Activated CD4-positive, alpha-beta T cell treated with anti-CD3 and anti-CD28 coated beads for 36 hours (primary cell): ENCODE results near the gene KLHL6. TPM values are rescaled to one million over a fixed set of nuclear protein-coding genes. Genes with fewer than 3 reads are reported as not detected.
"Not testable (repeated sequence)": the region's sequence is repeated elsewhere in the genome, so short reads cannot be mapped to it uniquely, and the experiment has no call there.

ENCODE experiments used
- ATAC-seq: fragments of 200-7000 bp; cut with Tn5 transposase; one replicate; pipeline ENCODE4 v1.10.0; 2021; ENCODE audit warnings: mild to moderate bottlenecking, moderate library complexity
- CTCF ChIA-PET: fragments of 350-600 bp; sonication (Branson Sonifier 250); formaldehyde crosslinking; loops from one replicate; lab custom pipeline; 2021; ENCODE audit warnings: antibody characterized with exemption; lab: Charles Lee
- POLR2A ChIA-PET: fragments of 350-600 bp; sonication (Branson Sonifier 250); formaldehyde crosslinking; loops from one replicate; lab custom pipeline; 2021; ENCODE audit warnings: antibody characterized with exemption, inconsistent platforms; lab: Charles Lee
- DNase-seq: peaks from one replicate; pipeline ENCODE4 v3.0.0-alpha.2; 2020
- H3K27ac Mint-ChIP-seq: one replicate; pipeline ENCODE4 v1.8.0; 2021; ENCODE audit warnings: mixed read lengths
- H3K27me3 Mint-ChIP-seq: one replicate; pipeline ENCODE4 v1.8.0; 2021; ENCODE audit warnings: mixed read lengths
- H3K36me3 Mint-ChIP-seq: one replicate; pipeline ENCODE4 v1.8.0; 2021; ENCODE audit warnings: low read depth, mixed read lengths
- H3K4me1 Mint-ChIP-seq: one replicate; pipeline ENCODE4 v1.8.0; 2021; ENCODE audit warnings: mixed read lengths
- H3K4me3 Mint-ChIP-seq: one replicate; pipeline ENCODE4 v1.8.0; 2021; ENCODE audit warnings: mild to moderate bottlenecking, moderate library complexity, mixed read lengths
- H3K9me3 Mint-ChIP-seq: one replicate; pipeline ENCODE4 v1.8.0; 2021; ENCODE audit warnings: low read depth, mixed read lengths
- intact Hi-C, 2 experiments: fragments of 100-400 bp; cut with DNase I in 1 of 2; cut with micrococcal nuclease in 1 of 2; formaldehyde crosslinking; loops; one replicate each; pipeline versions ENCODE4 v1.14.2 to v1.15.1; 2022 to 2024; cut with DNase I, micrococcal nuclease
- total RNA-seq, 2 experiments: library from RNA; stranded (reverse); gene quantifications; one replicate each; pipeline ENCODE4 v1.2.3, GENCODE V29; 2021

KLHL6 gene
- total RNA-seq, 2 experiments from 2014 or later = 62.8 to 64.7 TPM

GRCh38 chr3:183583331-183584245 is 28.1 kb upstream of the KLHL6 start:
- CTCF ChIA-PET = interaction anchor here (0.5 to 0.6 kb wide), 2 partner anchors 14 to 155 kb away, joined by 3 to 4 read pairs; partner anchors contain the start of gene MCF2L2
- peaks cover 3% of the 10 kb centered on the region for H3K36me3 Mint-ChIP-seq
- POLR2A ChIA-PET = no interaction called here

GRCh38 chr3:183582161-183582560 is 26.7 kb upstream of the KLHL6 start:
- H3K27ac Mint-ChIP-seq = no peak overlapping the region
- peaks cover 1% of the 10 kb centered on the region for H3K36me3 Mint-ChIP-seq
- intact Hi-C loops = no loop called here
- ChIA-PET POLR2A (no interaction called here), CTCF (interaction anchor here (2.2 kb wide), 1 partner anchor 8 kb away, joined by 10 read pairs; no protein-coding TSS in a partner anchor)
- peaks cover 31% of the 10 kb centered on the region for H3K4me1 Mint-ChIP-seq
- DNase-seq (no peak), ATAC-seq (no peak)
- H3K27me3 Mint-ChIP-seq = no peaks in the 10 kb centered on the region
- no peaks in the 10 kb centered on the region for H3K9me3 Mint-ChIP-seq
- no peak overlapping the region for H3K4me3 Mint-ChIP-seq

More at GRCh38 chr3:183583331-183584245, 28.1 kb upstream of the KLHL6 start:
- H3K4me3 Mint-ChIP-seq = no peak overlapping the region
- H3K27me3 Mint-ChIP-seq = no peaks in the 10 kb centered on the region
- intact Hi-C loops = no loop called here
- no peak for DNase-seq
- ATAC-seq = no peak
- H3K4me1 Mint-ChIP-seq = peaks cover 35% of the 10 kb centered on the region
- no peaks in the 10 kb centered on the region for H3K9me3 Mint-ChIP-seq
- H3K27ac Mint-ChIP-seq = no peak overlapping the region

- Mint-ChIP-seq H3K27me3 (no peaks in the 10 kb centered on the region), H3K4me1 (peaks cover 28% of the 10 kb centered on the region), H3K4me3 (no peak overlapping the region), H3K36me3 (peaks cover 1% of the 10 kb centered on the region), H3K27ac (no peak overlapping the region), H3K9me3 (no peaks in the 10 kb centered on the region)
- DNase-seq (no peak), ATAC-seq (no peak)
- POLR2A ChIA-PET = no interaction called here
- CTCF ChIA-PET = interaction anchor here (2.1 to 2.2 kb wide), 2 partner anchors 8 to 11 kb away, joined by 8 to 10 read pairs; no protein-coding TSS in a partner anchor
- intact Hi-C loops = no loop called here
Observed at GRCh38 chr3:183581496-183582155, 26.1 kb upstream of the KLHL6 start.

- Mint-ChIP-seq H3K27me3 (no peaks in the 10 kb centered on the region), H3K4me1 (peaks cover 26% of the 10 kb centered on the region), H3K36me3 (no peaks in the 10 kb centered on the region), H3K4me3 (no peak overlapping the region), H3K9me3 (no peaks in the 10 kb centered on the region), H3K27ac (no peak overlapping the region)
- CTCF ChIA-PET = interaction anchor here (1.1 to 2.2 kb wide), 3 partner anchors 10 to 396 kb away, joined by 3 to 10 read pairs (median 8); no protein-coding TSS in a partner anchor
- POLR2A ChIA-PET = interaction anchor here (0.6 to 1.0 kb wide), 2 partner anchors 99 to 483 kb away, joined by 5 read pairs; no protein-coding TSS in a partner anchor
- ATAC-seq (no peak), DNase-seq (no peak)
- intact Hi-C loops = no loop called here
Observed at GRCh38 chr3:183579967-183580900, 24.7 kb upstream of the KLHL6 start.

- Mint-ChIP-seq H3K9me3 (no peaks in the 10 kb centered on the region), H3K27me3 (no peaks in the 10 kb centered on the region), H3K36me3 (no peaks in the 10 kb centered on the region), H3K27ac (no peak overlapping the region), H3K4me1 (peaks cover 20% of the 10 kb centered on the region), H3K4me3 (no peak overlapping the region)
- intact Hi-C loops = no loop called here
- ATAC-seq (no peak), DNase-seq (no peak)
- ChIA-PET POLR2A (no interaction called here), CTCF (interaction anchor here (1.5 kb wide), 1 partner anchor 189 kb away, joined by 5 read pairs; no protein-coding TSS in a partner anchor)
Observed at GRCh38 chr3:183578179-183578578, 22.7 kb upstream of the KLHL6 start.

DNA sequence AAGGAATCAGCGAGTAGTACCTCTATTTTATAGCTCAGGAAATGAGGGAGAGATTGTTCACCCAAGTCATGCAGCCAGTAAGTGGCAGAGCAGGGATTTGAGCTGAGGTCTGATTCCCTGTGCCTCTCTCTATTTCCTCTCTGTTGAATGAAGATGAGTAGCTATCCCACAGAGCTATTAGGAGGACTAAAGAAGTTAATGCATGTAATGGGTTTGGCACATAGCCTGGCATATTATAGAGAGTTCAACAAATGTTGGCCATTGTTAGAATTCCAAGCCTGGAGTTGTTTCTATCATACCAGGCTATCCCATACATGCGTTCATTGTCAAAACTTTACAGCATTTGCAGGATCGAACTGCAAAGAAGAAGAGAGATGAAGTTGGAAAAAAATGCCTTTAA is 21.8 kb upstream of the KLHL6 start:
- Mint-ChIP-seq H3K27ac (no peak overlapping the region), H3K27me3 (no peaks in the 10 kb centered on the region), H3K9me3 (no peaks in the 10 kb centered on the region), H3K36me3 (no peaks in the 10 kb centered on the region), H3K4me1 (peaks cover 20% of the 10 kb centered on the region), H3K4me3 (no peak overlapping the region)
- CTCF ChIA-PET = interaction anchor here (1.3 to 1.7 kb wide), 3 partner anchors 12 to 190 kb away, joined by 4 to 6 read pairs (median 5); no protein-coding TSS in a partner anchor
- DNase-seq = no peak
- POLR2A ChIA-PET = no interaction called here
- intact Hi-C loops = no loop called here
- ATAC-seq = no peak

DNA sequence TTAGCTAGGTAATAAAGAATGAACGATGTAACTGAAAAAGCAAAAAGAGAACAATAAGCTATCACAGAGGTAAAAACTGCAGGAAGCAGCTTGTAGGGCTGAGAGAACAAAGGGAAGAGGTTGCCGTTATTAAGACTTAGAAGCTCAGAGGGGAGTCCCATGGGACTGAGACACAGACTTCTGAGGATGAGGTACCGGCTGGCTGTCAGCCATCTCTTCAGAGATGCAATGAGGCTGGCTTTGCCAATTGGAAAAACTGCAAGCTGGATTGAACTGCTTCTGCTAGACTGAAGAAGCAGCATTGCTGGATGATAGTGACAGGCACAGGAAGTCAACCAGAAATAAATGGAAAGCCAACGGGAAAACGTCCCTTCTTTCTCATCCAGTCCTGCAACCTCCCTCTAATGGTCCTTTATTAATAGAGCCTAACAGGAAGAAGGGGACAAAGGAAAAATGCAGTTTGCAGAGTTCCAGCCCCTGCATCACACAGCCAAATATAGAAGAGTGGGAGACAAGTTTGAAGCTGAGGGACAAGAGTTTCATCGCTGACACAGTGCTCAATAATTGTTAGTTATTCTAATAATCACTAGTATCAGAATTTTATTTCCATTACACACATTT is 21.1 kb upstream of the KLHL6 start:
- DNase-seq (no peak), ATAC-seq (no peak)
- H3K9me3 Mint-ChIP-seq = no peaks in the 10 kb centered on the region
- H3K36me3 Mint-ChIP-seq = no peaks in the 10 kb centered on the region
- H3K27me3 Mint-ChIP-seq = no peaks in the 10 kb centered on the region
- intact Hi-C loops = no loop called here
- H3K4me1 Mint-ChIP-seq = peaks cover 20% of the 10 kb centered on the region
- ChIA-PET CTCF (interaction anchor here (0.7 to 1.7 kb wide), 3 partner anchors 13 to 87 kb away, joined by 3 to 6 read pairs (median 4); no protein-coding TSS in a partner anchor), POLR2A (no interaction called here)
- H3K4me3 Mint-ChIP-seq = no peak overlapping the region
- no peak overlapping the region for H3K27ac Mint-ChIP-seq

GRCh38 chr3:183572935-183573334 is 17.4 kb upstream of the KLHL6 start:
- Mint-ChIP-seq H3K36me3 (no peaks in the 10 kb centered on the region), H3K27me3 (no peaks in the 10 kb centered on the region), H3K27ac (no peak overlapping the region), H3K4me3 (no peak overlapping the region), H3K4me1 (peaks cover 9% of the 10 kb centered on the region), H3K9me3 (no peaks in the 10 kb centered on the region)
- ChIA-PET POLR2A (no interaction called here), CTCF (no interaction called here)
- ATAC-seq (no peak), DNase-seq (no peak)
- intact Hi-C loops = no loop called here

DNA sequence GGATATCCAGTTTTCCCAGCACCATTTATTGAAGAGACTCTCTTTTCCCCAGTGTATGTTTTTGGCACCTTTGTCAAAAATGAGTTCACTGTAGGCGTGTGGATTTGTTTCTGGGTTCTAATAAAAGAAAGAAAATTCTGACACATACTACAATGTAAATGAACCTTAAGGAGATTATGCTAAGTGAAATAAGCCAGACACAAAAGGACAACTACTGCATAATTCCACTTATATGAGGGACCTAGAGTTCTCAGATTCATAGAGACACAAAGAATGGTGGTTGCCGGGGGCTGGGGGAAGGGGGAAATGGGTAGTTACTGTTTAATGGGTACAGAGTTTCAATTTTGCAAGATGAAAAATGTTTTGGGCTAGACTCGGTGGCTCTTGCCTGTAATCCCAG is 14.7 kb upstream of the KLHL6 start:
- H3K4me1 Mint-ChIP-seq, H3K4me3 Mint-ChIP-seq, H3K27me3 Mint-ChIP-seq, POLR2A ChIA-PET, H3K36me3 Mint-ChIP-seq, DNase-seq, H3K27ac Mint-ChIP-seq, intact Hi-C loops, H3K9me3 Mint-ChIP-seq, ATAC-seq: not testable (repeated sequence)
- CTCF ChIA-PET = interaction anchor here (1.3 kb wide), 1 partner anchor 10 kb away, joined by 4 read pairs; no protein-coding TSS in a partner anchor

DNA sequence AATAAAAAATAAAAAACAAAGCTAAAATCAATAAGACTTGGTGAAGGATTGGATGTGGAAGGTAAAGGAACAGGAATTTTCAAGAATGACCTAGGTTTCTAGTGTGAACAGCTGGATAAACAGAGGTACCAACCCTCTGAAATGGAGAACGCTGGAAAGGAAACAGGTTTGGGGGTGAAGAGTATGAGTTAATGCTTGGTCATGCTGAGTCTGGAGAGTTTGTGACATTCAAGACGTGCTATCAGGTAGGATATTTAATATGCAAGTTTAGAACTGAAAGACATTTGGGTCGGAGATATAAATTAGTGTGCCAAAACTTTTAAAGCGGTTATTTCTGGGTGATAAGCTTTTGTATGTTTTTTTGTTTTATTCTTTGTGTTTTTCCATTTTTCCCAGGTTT is 11.4 kb upstream of the KLHL6 start:
- intact Hi-C loops = no loop called here
- ChIA-PET POLR2A (no interaction called here), CTCF (interaction anchor here (0.7 to 1.5 kb wide), 2 partner anchors 87 to 133 kb away, joined by 4 to 5 read pairs; no protein-coding TSS in a partner anchor)
- ATAC-seq (no peak), DNase-seq (no peak)
- H3K27me3 Mint-ChIP-seq = no peaks in the 10 kb centered on the region
- H3K4me1 Mint-ChIP-seq = peaks cover 9% of the 10 kb centered on the region
- no peaks in the 10 kb centered on the region for H3K36me3 Mint-ChIP-seq
- H3K27ac Mint-ChIP-seq = no peak overlapping the region
- H3K9me3 Mint-ChIP-seq = no peaks in the 10 kb centered on the region
- no peak overlapping the region for H3K4me3 Mint-ChIP-seq
